ENCODE data around the gene SYNRG. TPM values are rescaled to one million over a fixed set of nuclear protein-coding genes. Genes with fewer than 3 reads are reported as not detected.

Gene SYNRG
- total and polyA plus RNA-seq, 2 of the 13 experiments (the other 11 are each of a cell fraction or from before 2014, with no cell fraction given), result 7.3 to 8.7 TPM

DNA sequence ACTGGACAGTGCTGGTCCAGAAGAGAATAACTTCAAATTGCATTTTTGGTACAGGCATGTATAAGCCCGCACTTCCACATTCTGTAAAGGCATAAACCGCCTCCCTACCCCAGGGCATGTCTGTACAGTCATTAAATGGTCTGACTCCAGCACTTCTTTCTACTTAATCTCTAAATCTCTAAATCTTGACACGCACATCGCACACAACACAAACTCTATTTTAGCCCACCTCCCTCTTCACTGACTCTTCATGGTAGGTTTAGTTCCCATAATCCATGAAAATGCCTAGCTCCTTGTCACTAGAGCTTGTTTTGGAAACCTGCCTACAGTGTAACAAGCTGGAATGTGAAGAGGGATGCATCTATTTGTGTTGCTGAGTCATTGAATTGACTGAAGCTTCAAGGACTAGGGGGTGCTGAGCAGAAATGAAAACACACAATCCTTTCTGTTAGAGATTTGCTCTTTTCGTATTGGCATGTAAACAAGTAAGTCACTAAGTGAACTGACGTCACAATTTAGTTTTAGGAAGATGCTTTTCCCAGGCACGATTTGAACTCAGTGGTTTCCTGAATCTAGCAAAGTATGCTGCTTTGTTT lies 121.1 kb downstream of the SYNRG start (continued):
- TF ChIP-seq, protein P1, sequence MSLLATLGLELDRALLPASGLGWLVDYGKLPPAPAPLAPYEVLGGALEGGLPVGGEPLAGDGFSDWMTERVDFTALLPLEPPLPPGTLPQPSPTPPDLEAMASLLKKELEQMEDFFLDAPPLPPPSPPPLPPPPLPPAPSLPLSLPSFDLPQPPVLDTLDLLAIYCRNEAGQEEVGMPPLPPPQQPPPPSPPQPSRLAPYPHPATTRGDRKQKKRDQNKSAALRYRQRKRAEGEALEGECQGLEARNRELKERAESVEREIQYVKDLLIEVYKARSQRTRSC (CRISPR knock-in tag; IDR thresholded peaks at IDR 0.05; ENCODE audit: low read depth), result no peak
- TF ChIP-seq ZNF777 (CRISPR knock-in tag; IDR thresholded peaks at IDR 0.05) (no peak), ZNF33B (CRISPR knock-in tag; IDR thresholded peaks at IDR 0.05) (no peak), ZNF326 (CRISPR knock-in tag; IDR thresholded peaks at IDR 0.05; ENCODE audit: borderline replicate concordance) (no peak), ASH2L (IDR thresholded peaks at IDR 0.05; ENCODE audit: insufficient read length, low read depth, low read length) (no peak), AKAP8 (CRISPR knock-in tag; IDR thresholded peaks at IDR 0.05) (no peak), JDP2 (CRISPR knock-in tag; IDR thresholded peaks at IDR 0.05; ENCODE audit: borderline replicate concordance) (no peak), ZNF441 (CRISPR knock-in tag; IDR thresholded peaks at IDR 0.05; ENCODE audit: borderline replicate concordance) (no peak), SMARCE1 (IDR thresholded peaks at IDR 0.05; ENCODE audit: borderline replicate concordance) (no peak), ZNF562 (CRISPR knock-in tag; IDR thresholded peaks at IDR 0.05; ENCODE audit: borderline replicate concordance) (no peak), ZXDC (CRISPR knock-in tag; IDR thresholded peaks at IDR 0.05) (no peak), ZFY (CRISPR knock-in tag; IDR thresholded peaks at IDR 0.05) (no peak), KLF15 (CRISPR knock-in tag; IDR thresholded peaks at IDR 0.05; ENCODE audit: borderline replicate concordance) (no peak), KDM1A (CRISPR knock-in tag; IDR thresholded peaks at IDR 0.05) (peak; percentile 60; the same call in 1 of the 2 replicates), IRF2 (CRISPR knock-in tag; IDR thresholded peaks at IDR 0.05) (peak; percentile 66; the same call in 1 of the 2 replicates), SATB2 (CRISPR knock-in tag; IDR thresholded peaks at IDR 0.05) (no peak)
- TF ChIP-seq, protein P2, sequence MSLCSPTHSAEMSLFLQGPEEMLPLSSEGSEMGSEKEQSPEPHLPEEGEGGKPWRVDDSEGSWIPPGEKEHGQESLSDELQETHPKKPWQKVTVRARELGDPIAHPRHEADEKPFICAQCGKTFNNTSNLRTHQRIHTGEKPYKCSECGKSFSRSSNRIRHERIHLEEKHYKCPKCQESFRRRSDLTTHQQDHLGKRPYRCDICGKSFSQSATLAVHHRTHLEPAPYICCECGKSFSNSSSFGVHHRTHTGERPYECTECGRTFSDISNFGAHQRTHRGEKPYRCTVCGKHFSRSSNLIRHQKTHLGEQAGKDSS (CRISPR knock-in tag; IDR thresholded peaks at IDR 0.05; ENCODE audit: borderline replicate concordance, low read depth), result 0 out of 2 replicates have a peak, but pooled peaks have one; percentile 25
- TF ChIP-seq, protein P3, sequence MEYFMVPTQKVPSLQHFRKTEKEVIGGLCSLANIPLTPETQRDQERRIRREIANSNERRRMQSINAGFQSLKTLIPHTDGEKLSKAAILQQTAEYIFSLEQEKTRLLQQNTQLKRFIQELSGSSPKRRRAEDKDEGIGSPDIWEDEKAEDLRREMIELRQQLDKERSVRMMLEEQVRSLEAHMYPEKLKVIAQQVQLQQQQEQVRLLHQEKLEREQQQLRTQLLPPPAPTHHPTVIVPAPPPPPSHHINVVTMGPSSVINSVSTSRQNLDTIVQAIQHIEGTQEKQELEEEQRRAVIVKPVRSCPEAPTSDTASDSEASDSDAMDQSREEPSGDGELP (IDR thresholded peaks at IDR 0.05; ENCODE audit: borderline replicate concordance, low read depth), result peak; percentile 20; the same call in 1 of the 2 replicates
- TF ChIP-seq, protein P4, sequence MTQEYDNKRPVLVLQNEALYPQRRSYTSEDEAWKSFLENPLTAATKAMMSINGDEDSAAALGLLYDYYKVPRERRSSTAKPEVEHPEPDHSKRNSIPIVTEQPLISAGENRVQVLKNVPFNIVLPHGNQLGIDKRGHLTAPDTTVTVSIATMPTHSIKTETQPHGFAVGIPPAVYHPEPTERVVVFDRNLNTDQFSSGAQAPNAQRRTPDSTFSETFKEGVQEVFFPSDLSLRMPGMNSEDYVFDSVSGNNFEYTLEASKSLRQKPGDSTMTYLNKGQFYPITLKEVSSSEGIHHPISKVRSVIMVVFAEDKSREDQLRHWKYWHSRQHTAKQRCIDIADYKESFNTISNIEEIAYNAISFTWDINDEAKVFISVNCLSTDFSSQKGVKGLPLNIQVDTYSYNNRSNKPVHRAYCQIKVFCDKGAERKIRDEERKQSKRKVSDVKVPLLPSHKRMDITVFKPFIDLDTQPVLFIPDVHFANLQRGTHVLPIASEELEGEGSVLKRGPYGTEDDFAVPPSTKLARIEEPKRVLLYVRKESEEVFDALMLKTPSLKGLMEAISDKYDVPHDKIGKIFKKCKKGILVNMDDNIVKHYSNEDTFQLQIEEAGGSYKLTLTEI (CRISPR knock-in tag; conservative IDR thresholded peaks at IDR 0.05), result no peak
- TF ChIP-seq, protein P5, sequence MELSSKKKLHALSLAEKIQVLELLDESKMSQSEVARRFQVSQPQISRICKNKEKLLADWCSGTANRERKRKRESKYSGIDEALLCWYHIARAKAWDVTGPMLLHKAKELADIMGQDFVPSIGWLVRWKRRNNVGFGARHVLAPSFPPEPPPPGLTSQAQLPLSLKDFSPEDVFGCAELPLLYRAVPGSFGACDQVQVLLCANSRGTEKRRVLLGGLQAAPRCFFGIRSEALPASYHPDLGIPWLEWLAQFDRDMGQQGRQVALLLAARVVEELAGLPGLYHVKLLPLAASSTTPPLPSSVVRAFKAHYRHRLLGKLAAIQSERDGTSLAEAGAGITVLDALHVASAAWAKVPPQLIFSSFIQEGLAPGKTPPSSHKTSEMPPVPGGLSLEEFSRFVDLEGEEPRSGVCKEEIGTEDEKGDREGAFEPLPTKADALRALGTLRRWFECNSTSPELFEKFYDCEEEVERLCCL (CRISPR knock-in tag; IDR thresholded peaks at IDR 0.05; ENCODE audit: borderline replicate concordance), result no peak

Measured in HepG2 (cell line).